NCI-H510A (cell line): Measurements from ENCODE around the gene CFC1B.
"Not testable (repeated sequence)": the region's sequence is repeated elsewhere in the genome, so short reads cannot be mapped to it uniquely, and the experiment has no call there.

Experiments used
- DNase-seq: peaks from one replicate; lab custom pipeline; 2025; lab: John Stamatoyannopoulos, UW

CFC1B gene

DNA sequence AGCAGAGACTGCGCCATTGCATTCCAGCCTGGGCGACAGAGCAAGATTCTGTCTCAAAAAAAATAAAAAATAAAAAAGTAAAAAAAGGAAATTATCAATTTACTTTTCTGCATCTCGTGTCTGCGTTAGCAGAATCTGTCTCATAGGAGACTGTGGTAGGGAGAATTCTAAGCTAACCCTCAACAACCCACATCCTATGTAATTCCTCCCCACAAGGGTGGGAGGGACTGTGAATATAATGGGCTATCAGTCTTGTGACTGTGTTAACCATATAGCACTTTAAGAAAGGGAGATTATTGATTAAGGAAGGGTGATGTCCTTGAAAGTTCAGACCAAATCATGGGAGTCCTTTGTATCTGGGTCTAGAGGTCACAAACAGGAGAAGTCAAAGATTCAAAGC is 45.1 kb downstream of the CFC1B start:
- DNase-seq: not testable (repeated sequence)

DNA sequence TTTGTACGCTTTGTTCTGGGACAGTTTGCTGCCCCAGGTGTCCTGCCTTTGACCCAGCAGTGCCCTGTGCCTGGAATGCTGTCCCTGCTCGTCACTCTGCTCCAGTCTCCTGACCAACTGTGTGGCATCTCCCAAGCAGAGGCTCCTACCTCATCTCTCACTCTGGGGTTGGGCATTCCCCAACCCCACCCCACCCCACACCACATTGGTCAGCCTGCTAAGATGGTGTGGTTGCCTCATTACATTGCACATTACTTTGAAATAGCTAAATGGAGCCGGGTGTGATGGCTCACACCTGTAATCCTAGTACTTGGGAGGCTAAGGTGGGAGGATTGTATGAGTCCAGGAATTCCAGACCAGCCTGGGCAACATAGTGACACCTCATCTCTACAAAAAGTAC is 50.9 kb downstream of the CFC1B start:
- not testable (repeated sequence) for DNase-seq

DNA sequence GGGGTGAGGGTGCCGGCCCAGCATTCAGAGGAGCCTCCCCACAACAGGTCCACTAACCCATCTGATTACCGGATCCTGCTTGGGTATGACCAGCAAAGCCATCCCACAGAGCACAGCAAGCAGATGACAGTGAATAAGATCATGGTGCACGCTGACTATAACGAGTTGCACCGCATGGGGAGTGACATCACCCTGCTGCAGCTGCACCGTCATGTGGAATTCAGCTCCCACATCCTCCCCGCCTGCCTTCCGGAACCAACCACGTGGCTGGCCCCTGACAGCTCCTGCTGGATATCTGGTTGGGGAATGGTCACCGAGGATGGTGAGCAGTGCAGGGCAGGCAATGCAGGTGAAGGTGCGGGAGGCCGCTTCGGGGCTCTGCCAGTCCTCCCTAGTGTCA is 53.2 kb downstream of the CFC1B start:
- not testable (repeated sequence) for DNase-seq

DNA sequence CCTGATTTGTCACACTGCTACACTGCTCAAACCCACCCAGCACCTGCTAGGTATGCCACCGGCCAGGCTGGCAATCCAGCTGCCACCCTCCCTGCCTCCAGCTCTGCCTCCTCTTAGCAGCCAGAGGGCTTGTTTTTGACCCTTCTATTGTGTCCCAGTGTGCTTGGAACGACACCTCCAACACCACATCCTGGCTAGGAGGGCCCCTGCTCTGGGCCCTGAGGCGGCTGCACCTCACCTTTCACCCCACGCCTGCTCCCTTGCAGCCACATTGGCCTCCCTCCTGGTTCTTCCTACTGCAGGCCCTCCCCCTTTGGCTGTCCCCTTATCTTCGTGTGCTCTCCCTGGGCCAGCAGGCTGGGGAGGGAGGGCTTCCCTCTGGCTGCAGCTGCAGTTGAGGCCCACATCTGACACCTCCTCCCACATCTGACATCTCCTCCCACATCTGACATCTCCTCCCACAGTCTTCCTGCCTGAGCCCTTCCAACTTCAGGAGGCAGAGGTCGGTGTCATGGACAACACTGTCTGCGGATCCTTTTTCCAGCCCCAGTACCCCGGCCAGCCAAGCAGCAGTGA is 55.3 kb downstream of the CFC1B start:
- not testable (repeated sequence) for DNase-seq

DNA sequence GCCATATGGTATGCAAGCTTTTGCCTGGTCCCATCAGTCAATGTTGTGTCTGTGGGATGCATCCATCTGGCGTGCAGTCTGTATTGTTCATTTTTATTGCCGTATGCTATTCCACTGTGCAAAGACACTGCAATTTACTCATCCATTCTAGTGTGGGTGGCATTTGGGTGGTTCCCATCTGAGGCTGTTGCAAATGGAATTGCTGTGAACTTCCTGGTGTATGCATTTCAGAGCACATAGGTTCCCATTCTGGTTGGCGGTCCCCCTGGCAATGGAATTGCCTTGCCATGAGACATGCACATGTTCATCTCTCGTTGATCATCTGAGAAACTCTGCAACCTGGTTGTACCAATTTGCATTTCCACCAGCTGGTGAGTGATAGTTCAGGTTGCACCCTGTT is 56.5 kb downstream of the CFC1B start:
- DNase-seq: not testable (repeated sequence)
